ENCODE data around the gene ANKFN1.

Gene ANKFN1

DNA sequence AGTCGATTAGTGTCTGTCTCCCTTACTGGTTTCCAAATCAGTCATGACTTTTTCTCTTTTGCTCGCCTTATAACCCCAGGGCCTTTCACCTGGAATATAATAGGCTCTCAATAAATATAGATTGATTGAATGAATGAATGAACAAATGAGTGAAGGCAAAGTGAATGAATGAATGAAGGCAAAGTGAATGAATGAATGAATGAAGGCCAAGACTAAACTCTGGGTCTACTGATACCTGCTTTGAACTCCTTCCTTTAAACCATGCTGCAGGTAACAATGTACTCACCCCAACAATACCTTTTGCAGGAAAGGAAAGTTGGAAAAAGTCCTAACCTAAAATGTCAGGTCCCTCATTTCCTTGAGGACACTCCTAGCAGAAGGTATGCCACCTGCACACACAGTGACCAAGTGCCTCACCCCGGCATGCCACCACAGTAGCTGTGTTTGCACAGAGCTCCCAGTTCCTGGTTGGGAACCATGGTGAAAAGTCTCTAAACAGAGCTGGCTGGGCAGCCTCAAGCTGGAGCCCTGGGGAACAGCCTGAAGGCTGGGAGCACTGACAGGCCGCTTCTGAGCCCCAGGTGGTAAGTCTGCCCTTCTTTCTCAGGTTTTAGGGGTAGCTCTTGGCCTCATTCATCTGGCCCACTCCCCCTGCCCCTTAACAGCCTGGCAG, 42.7 kb upstream of the ANKFN1 start:
- no peak for TF ChIP-seq CTCF (IDR thresholded peaks at IDR 0.05; ENCODE audit: low read depth, low read length, poor library complexity, severe bottlenecking)
- TF ChIP-seq EZH2phosphoT487 (IDR thresholded peaks at IDR 0.05; ENCODE audit: borderline replicate concordance, low read length): no peak
- H3F3A ChIP-seq (ENCODE audit: control insufficient read depth, insufficient read depth): no peaks in the 10 kb centered on the region

DNA sequence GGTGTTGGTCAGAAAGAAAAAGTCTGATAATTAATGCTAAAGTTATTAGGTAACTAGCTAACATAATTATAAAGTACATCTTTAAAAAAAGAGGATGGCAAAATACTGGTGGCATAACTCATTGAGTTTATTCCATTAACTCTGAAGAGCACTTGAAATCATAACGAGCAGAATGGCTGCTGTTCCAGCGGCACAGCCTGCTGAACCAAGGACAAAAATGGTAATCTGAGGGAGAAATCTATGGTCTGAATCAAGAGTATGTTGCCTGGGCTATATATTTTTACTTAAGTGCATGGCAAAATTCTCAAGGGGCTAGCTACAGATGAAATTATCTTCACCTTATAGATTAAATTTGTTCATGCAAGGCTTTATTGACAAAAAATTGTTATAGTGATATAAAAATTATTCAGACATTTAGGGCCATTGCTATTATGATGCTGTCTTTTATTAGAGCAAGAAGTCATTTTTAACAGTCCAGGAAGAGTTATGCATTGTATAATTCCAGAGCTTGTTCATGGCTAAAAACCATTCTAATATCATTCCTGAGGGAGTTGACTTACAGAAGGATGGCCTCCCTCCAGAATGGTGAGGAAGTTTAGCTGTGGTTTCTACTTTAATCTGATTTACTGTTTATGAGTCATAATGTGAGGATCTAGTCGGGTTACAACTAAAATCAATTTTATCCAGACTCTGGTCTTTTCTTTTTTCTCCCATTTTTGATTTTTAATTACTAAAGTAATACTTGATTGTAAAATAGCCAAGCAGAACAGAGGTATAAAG, 41.4 kb upstream of the ANKFN1 start:
- Histone ChIP-seq H3K4me3 (ENCODE audit: low read length) (no peak overlapping the region), H3F3A (ENCODE audit: control insufficient read depth, insufficient read depth) (no peaks in the 10 kb centered on the region), H4K20me1 (ENCODE audit: control insufficient read depth, insufficient read depth, low read depth, low read length) (no peaks in the 10 kb centered on the region), H3K9me2 (replicated peaks; ENCODE audit: control insufficient read depth, low read length) (no peaks in the 10 kb centered on the region), H3K9me3 (ENCODE audit: control insufficient read depth, insufficient read depth, low read length) (no peaks in the 10 kb centered on the region), H3K27ac (ENCODE audit: low read depth, low read length) (no peak overlapping the region), H3K4me2 (ENCODE audit: low read length) (no peak overlapping the region), H3K27me3 (ENCODE audit: control insufficient read depth, low read length) (no peaks in the 10 kb centered on the region), H3K79me2 (ENCODE audit: control insufficient read depth, low read length) (no peaks in the 10 kb centered on the region), H3K4me1 (ENCODE audit: control insufficient read depth, low read length) (no peaks in the 10 kb centered on the region), H3K36me3 (ENCODE audit: control insufficient read depth, low read length) (no peaks in the 10 kb centered on the region)
- TF ChIP-seq EZH2phosphoT487 (IDR thresholded peaks at IDR 0.05; ENCODE audit: borderline replicate concordance, low read length): no peak
- TF ChIP-seq CTCF (IDR thresholded peaks at IDR 0.05; ENCODE audit: low read depth, low read length, poor library complexity, severe bottlenecking): no peak

More for the DNA sequence above, 42.7 kb upstream of the ANKFN1 start:
- Histone ChIP-seq H3K4me1 (ENCODE audit: control insufficient read depth, low read length) (no peaks in the 10 kb centered on the region), H4K20me1 (ENCODE audit: control insufficient read depth, insufficient read depth, low read depth, low read length) (no peaks in the 10 kb centered on the region), H3K27me3 (ENCODE audit: control insufficient read depth, low read length) (no peaks in the 10 kb centered on the region), H3K9me2 (replicated peaks; ENCODE audit: control insufficient read depth, low read length) (no peaks in the 10 kb centered on the region), H3K79me2 (ENCODE audit: control insufficient read depth, low read length) (no peaks in the 10 kb centered on the region), H3K9me3 (ENCODE audit: control insufficient read depth, insufficient read depth, low read length) (no peaks in the 10 kb centered on the region), H3K36me3 (ENCODE audit: control insufficient read depth, low read length) (no peaks in the 10 kb centered on the region), H3K4me3 (ENCODE audit: low read length) (no peak overlapping the region), H3K27ac (ENCODE audit: low read depth, low read length) (no peak overlapping the region), H3K4me2 (ENCODE audit: low read length) (no peak overlapping the region)

DNA sequence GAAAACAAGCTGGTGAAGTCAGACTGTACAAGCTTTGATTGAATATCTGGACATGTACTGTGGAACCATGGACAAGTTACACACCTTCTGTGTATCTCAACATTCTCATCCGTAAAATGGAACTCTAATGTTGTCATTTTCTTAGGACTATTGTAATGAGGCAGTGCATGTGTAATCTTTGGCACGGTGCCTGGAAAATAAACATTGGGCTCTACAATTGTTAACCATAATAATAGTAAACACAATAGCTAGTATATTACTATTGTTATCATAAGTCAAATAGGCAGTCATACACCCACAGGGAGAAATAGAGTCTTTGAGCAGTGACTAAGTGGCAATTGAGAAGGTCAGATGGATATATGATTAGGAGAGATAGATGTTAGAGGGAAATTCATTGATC, 39.8 kb upstream of the ANKFN1 start:
- Histone ChIP-seq H3K4me1 (ENCODE audit: control insufficient read depth, low read length) (no peaks in the 10 kb centered on the region), H3K4me2 (ENCODE audit: low read length) (no peak overlapping the region), H3F3A (ENCODE audit: control insufficient read depth, insufficient read depth) (no peaks in the 10 kb centered on the region), H3K9me2 (replicated peaks; ENCODE audit: control insufficient read depth, low read length) (no peaks in the 10 kb centered on the region), H3K27me3 (ENCODE audit: control insufficient read depth, low read length) (no peaks in the 10 kb centered on the region), H3K79me2 (ENCODE audit: control insufficient read depth, low read length) (no peaks in the 10 kb centered on the region), H3K4me3 (ENCODE audit: low read length) (no peak overlapping the region), H3K36me3 (ENCODE audit: control insufficient read depth, low read length) (no peaks in the 10 kb centered on the region), H3K9me3 (ENCODE audit: control insufficient read depth, insufficient read depth, low read length) (no peaks in the 10 kb centered on the region), H3K27ac (ENCODE audit: low read depth, low read length) (no peak overlapping the region), H4K20me1 (ENCODE audit: control insufficient read depth, insufficient read depth, low read depth, low read length) (no peaks in the 10 kb centered on the region)
- TF ChIP-seq CTCF (IDR thresholded peaks at IDR 0.05; ENCODE audit: low read depth, low read length, poor library complexity, severe bottlenecking) (no peak), EZH2phosphoT487 (IDR thresholded peaks at IDR 0.05; ENCODE audit: borderline replicate concordance, low read length) (no peak)

Measured in DOHH2 (cell line).